Parathyroid adenoma (tissue), 2 donors: ENCODE data around the gene AGBL4.

ENCODE experiments used
- H2AFZ ChIP-seq: fragments of 300-600 bp; sonication (generic); one replicate; pipeline ENCODE4 v1.7.0; 2017; ENCODE audit warnings: antibody characterized with exemption, mild to moderate bottlenecking
- H3K27ac ChIP-seq: fragments of 300-600 bp; sonication (generic); one replicate; pipeline ENCODE4 v1.7.0; 2017
- H3K27me3 ChIP-seq: fragments of 300-600 bp; sonication (generic); one replicate; pipeline ENCODE4 v1.7.0; 2017; ENCODE audit warnings: low read length; ENCODE audit not compliant: control insufficient read depth, insufficient read depth
- H3K36me3 ChIP-seq: fragments of 300-600 bp; sonication (generic); one replicate; pipeline ENCODE4 v1.7.0; 2017; ENCODE audit warnings: low read length; ENCODE audit not compliant: control insufficient read depth, insufficient read depth
- H3K4me1 ChIP-seq: fragments of 300-600 bp; sonication (generic); one replicate; pipeline ENCODE4 v1.7.0; 2017; ENCODE audit warnings: control low read depth
- H3K4me2 ChIP-seq: fragments of 300-600 bp; sonication (generic); one replicate; pipeline ENCODE4 v1.7.0; 2017; ENCODE audit warnings: low read length
- H3K4me3 ChIP-seq: fragments of 300-600 bp; sonication (generic); one replicate; pipeline ENCODE4 v1.7.0; 2017; ENCODE audit warnings: low read depth, low read length
- H3K79me2 ChIP-seq: fragments of 300-600 bp; sonication (generic); one replicate; pipeline ENCODE4 v1.7.0; 2017; ENCODE audit warnings: control low read depth
- H3K9ac ChIP-seq: fragments of 300-600 bp; sonication (generic); one replicate; pipeline ENCODE4 v1.7.0; 2017; ENCODE audit warnings: mild to moderate bottlenecking
- H3K9me3 ChIP-seq: fragments of 300-600 bp; sonication (generic); one replicate; pipeline ENCODE4 v1.7.0; 2017; ENCODE audit warnings: low read length; ENCODE audit not compliant: control insufficient read depth
- CTCF ChIP-seq: fragments of 300-600 bp; sonication (generic); IDR thresholded peaks from one replicate; pipeline ENCODE4 v1.7.0; 2017; ENCODE audit warnings: antibody characterized with exemption, mild to moderate bottlenecking
- donor health status: primary hyperparathyroidism.

AGBL4 gene

DNA sequence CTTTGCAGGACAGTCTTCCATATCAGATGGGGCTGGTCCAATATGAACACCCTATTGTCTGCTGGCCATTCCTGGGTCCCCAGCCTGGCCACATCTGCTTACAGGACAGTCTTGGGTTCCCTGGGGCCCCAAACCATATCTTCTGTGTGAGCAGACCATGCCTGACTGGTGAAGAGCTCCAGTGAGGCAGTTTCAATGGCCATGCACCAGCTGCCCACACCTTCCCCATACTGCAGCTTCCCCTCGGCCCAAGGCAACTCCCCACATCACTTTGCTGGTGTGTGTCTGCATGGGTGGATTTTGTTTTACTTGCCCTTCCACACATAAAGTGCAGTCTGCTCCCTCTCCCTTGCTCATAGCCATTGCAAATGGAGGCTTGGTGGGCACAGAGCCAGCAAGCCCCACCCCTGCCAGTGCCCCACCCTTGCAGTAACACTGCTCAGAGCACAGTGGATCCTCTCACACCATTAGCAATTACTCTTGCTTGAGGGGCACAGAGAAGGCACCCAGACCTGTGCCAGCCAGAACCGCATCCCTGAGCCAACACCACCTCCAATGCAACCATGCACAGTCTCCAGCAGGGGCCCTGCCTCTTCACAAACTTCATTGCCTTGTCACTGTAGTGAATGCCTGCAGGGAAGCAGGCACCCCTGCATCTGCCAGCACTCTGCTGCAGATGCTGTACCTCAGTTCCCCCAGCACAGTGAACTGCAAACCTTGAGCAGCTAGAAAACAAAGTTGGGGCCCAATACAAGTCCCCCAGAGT is 772.6 kb downstream of the AGBL4 start:
- Histone ChIP-seq H3K4me2 (no peak overlapping the region), H3K9me3 (no peaks in the 10 kb centered on the region), H3K4me1 (no peaks in the 10 kb centered on the region), H3K9ac (no peak overlapping the region), H3K4me3 (no peak overlapping the region), H2AFZ (no peak overlapping the region), H3K27me3 (no peaks in the 10 kb centered on the region), H3K36me3 (no peaks in the 10 kb centered on the region), H3K27ac (no peak overlapping the region), H3K79me2 (no peaks in the 10 kb centered on the region)
- TF ChIP-seq CTCF = no peak

GRCh38 chr1:49240709-49241221 is 783.0 kb downstream of the AGBL4 start:
- no peak overlapping the region for H3K4me3 ChIP-seq
- no peak for TF ChIP-seq CTCF
- H3K36me3 ChIP-seq = no peaks in the 10 kb centered on the region
- no peaks in the 10 kb centered on the region for H3K9me3 ChIP-seq
- no peaks in the 10 kb centered on the region for H3K79me2 ChIP-seq
- H3K27me3 ChIP-seq = no peaks in the 10 kb centered on the region
- no peak overlapping the region for H3K27ac ChIP-seq
- H3K4me1 ChIP-seq = no peaks in the 10 kb centered on the region
- H3K9ac ChIP-seq = no peak overlapping the region
- no peak overlapping the region for H3K4me2 ChIP-seq
- H2AFZ ChIP-seq = no peak overlapping the region

DNA sequence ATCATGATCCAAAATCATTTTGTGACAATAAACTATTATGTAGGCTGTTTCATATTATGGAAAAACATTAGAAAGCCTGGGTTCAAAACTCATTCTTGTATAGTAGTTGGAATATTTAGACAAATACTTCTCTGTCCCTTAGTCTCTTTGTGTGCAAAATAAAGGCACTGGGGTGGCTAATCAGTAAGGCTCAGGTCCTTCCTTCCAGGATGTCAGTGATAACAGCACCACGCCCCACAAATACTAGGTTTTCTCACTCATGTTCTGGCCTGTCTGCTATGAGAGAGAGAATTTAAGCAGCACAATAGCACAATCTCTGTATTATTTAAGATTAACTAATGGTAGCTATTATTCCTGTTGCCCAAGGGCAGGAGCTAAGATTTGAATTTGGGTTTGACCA is 788.8 kb downstream of the AGBL4 start:
- no peak for TF ChIP-seq CTCF
- Histone ChIP-seq H3K79me2 (no peaks in the 10 kb centered on the region), H3K4me3 (no peak overlapping the region), H2AFZ (no peak overlapping the region), H3K36me3 (no peaks in the 10 kb centered on the region), H3K9ac (no peak overlapping the region), H3K9me3 (no peaks in the 10 kb centered on the region), H3K27ac (no peak overlapping the region), H3K4me1 (no peaks in the 10 kb centered on the region), H3K27me3 (no peaks in the 10 kb centered on the region), H3K4me2 (no peak overlapping the region)

DNA sequence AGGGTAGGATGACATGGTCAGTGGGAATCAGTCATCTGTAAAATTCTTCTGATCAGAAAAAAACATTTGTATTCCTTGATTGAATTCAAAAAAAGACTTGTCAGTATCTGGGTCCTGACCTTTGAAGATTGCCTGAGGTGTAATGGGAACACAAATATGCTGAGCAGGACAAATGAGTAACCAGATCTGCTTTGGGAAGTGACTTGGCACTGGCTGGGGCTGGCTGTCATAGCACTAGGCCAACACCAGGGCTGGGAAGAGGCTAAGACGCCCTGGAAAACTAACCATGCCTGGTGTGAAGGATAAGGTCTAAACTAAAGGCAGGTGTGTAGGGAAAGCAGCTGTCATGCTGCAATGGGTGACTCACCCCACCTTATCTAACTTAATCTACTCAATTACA is 794.2 kb downstream of the AGBL4 start:
- Histone ChIP-seq H3K27me3 (no peaks in the 10 kb centered on the region), H3K9ac (no peak overlapping the region), H3K4me2 (no peak overlapping the region), H3K79me2 (no peaks in the 10 kb centered on the region), H2AFZ (no peak overlapping the region), H3K27ac (no peak overlapping the region), H3K4me3 (no peak overlapping the region), H3K9me3 (no peaks in the 10 kb centered on the region), H3K4me1 (no peaks in the 10 kb centered on the region), H3K36me3 (no peaks in the 10 kb centered on the region)
- no peak for TF ChIP-seq CTCF

DNA sequence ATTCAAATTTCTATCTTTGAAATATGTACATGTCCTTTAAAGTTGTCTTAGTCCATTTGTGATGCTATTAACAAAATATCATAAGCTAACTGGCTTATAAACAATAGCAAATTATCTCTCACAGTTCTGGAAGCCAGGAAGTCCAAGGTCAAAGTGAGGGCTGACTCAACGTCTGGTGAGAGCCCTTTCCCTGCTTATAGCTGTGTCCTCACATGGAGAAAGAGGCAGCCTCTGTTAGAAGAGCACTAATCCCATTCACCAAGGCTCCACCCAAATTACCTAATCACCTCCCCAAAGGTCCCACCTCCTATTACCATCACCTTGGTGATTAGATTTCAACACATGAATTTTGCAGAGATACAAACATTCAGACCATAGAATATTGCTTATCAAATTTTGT is 797.0 kb downstream of the AGBL4 start:
- Histone ChIP-seq H3K4me1 (no peaks in the 10 kb centered on the region), H3K9ac (no peak overlapping the region), H3K36me3 (no peaks in the 10 kb centered on the region), H3K27me3 (no peaks in the 10 kb centered on the region), H3K4me2 (no peak overlapping the region), H3K9me3 (no peaks in the 10 kb centered on the region), H3K4me3 (no peak overlapping the region), H3K27ac (no peak overlapping the region), H2AFZ (no peak overlapping the region), H3K79me2 (no peaks in the 10 kb centered on the region)
- TF ChIP-seq CTCF = no peak
